Tibial nerve (tissue), 4 donors: ENCODE measurements around the gene MEGF8. TPM values are rescaled to one million over a fixed set of nuclear protein-coding genes. Genes with fewer than 3 reads are reported as not detected.

Source experiments
- DNase-seq, 2 donors: peaks; one replicate each; pipeline ENCODE4 v3.0.0-alpha.2; 2019; ENCODE audit warnings: low spot score in 2 of 2
- H3K27ac ChIP-seq, 4 donors: fragments of 200-600 bp; sonication (generic) in 3 of 4; one replicate each; pipeline ENCODE4 v1.5.1; 2017 to 2019; ENCODE audit warnings: mild to moderate bottlenecking in 1 of 4
- H3K27me3 ChIP-seq, 2 donors: fragments of 200-600 bp; sonication (generic) in 1 of 2; one replicate each; pipeline versions ENCODE4 v1.5.1 to v1.6.0; 2017 to 2019
- H3K36me3 ChIP-seq, 3 donors: fragments of 200-600 bp; sonication (generic); one replicate each; pipeline ENCODE4 v1.5.1; 2018 to 2019
- H3K4me1 ChIP-seq, 4 donors: fragments of 200-600 bp; sonication (generic) in 3 of 4; one replicate each; pipeline ENCODE4 v1.5.1; 2017 to 2019
- H3K4me3 ChIP-seq, 4 donors: fragments of 200-600 bp; sonication (generic) in 3 of 4; one replicate each; pipeline ENCODE4 v1.5.1; 2017 to 2019; ENCODE audit warnings: mild to moderate bottlenecking in 1 of 4, moderate library complexity in 1 of 4
- H3K9me3 ChIP-seq, 4 donors: fragments of 200-600 bp; sonication (generic) in 3 of 4; one replicate each; pipeline ENCODE4 v1.5.1; 2017 to 2019
- EP300 ChIP-seq, 2 donors: sonication (generic); formaldehyde crosslinking; IDR thresholded peaks; one replicate each; pipeline ENCODE4 v1.6.1; 2017; ENCODE audit warnings: antibody characterized with exemption in 2 of 2, mild to moderate bottlenecking in 1 of 2
- POLR2A ChIP-seq, 2 donors: fragments of 450-650 bp; IDR thresholded peaks; one replicate each; pipeline ENCODE4 v1.6.1; 2017; ENCODE audit warnings: antibody characterized with exemption in 2 of 2, mild to moderate bottlenecking in 2 of 2, moderate library complexity in 2 of 2
- WGBS, 2 donors: methylation state at CpG; one replicate each; pipeline ENCODE4 v1.1.5; 2018; 5-methylcytosine and 5-hydroxymethylcytosine counted together
- total RNA-seq, 4 donors: library from RNA; depleted of rRNA; stranded (reverse); fragments of >200 nt; gene quantifications; one replicate each; pipeline ENCODE4 v1.1.0, GENCODE V29; 2016
- TF ChIP-seq, protein P1 (sequence below), 5 experiments: fragments of 200-600 bp in 3 of 5; fragments of 450-650 bp in 2 of 5; sonication (generic) in 3 of 5; IDR thresholded peaks; one replicate each; pipeline ENCODE4 v1.5.1; 2016 to 2019; ENCODE audit warnings: antibody characterized with exemption in 5 of 5, mild to moderate bottlenecking in 3 of 5, moderate library complexity in 2 of 5

Gene MEGF8
- total RNA-seq, 4 donors from 2014 or later = 17.9 to 33.3 (median 22.4) TPM

DNA sequence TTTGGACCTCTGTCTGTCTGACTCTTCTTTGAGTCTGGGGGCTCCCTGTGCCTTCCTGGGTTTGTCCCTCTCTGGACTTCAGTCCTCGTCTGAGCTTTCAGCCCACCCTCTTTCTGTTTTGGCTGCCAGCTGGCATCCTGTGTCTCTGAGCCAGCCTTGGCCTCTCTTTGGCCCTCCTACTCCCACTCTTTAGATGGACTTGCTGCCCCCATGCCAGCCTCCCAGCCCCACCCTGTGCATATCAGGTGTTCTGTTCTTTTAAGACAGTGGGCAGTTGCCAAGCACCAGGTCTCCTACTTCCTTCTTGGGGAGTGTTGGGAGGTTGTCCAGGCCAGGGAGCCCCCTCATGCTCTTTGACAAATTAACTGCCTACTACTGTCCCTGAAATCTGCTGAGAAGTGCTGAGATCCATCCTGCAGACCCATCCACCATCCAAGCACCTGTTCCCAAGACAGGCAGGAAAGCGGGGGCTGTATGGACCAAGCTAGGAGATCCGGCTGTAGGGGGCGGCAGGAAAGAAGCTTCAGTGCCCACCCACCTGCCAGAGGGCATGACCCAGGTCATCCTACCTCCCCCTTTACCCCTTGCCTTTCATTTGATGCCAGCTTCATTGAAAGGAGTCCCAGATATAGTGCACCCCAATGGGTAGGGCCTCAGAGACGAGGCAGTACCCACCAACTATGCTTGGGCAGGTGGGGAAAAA is 46.8 kb upstream of the MEGF8 start:
- H3K9me3 ChIP-seq = no peaks in the 10 kb centered on the region
- peak overlapping the region; percentile 96 to 99 (median 97) for H3K27ac ChIP-seq
- H3K4me1 ChIP-seq = peaks cover 3 to 91% (median 65%) of the 10 kb centered on the region in 4 donors
- 38 to 49% methylated on average over 5 of the region's 5 CpGs for WGBS, 2 donors
- H3K4me3 ChIP-seq = no peak overlapping the region
- no peak for DNase-seq
- TF ChIP-seq, protein P1, sequence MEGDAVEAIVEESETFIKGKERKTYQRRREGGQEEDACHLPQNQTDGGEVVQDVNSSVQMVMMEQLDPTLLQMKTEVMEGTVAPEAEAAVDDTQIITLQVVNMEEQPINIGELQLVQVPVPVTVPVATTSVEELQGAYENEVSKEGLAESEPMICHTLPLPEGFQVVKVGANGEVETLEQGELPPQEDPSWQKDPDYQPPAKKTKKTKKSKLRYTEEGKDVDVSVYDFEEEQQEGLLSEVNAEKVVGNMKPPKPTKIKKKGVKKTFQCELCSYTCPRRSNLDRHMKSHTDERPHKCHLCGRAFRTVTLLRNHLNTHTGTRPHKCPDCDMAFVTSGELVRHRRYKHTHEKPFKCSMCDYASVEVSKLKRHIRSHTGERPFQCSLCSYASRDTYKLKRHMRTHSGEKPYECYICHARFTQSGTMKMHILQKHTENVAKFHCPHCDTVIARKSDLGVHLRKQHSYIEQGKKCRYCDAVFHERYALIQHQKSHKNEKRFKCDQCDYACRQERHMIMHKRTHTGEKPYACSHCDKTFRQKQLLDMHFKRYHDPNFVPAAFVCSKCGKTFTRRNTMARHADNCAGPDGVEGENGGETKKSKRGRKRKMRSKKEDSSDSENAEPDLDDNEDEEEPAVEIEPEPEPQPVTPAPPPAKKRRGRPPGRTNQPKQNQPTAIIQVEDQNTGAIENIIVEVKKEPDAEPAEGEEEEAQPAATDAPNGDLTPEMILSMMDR (IDR thresholded peaks at IDR 0.05) = no peak
- TF ChIP-seq POLR2A (IDR thresholded peaks at IDR 0.05) (no peak), EP300 (IDR thresholded peaks at IDR 0.05) (no peak)
- no peaks in the 10 kb centered on the region for H3K27me3 ChIP-seq
- peaks cover 0 to 25% (median 11%) of the 10 kb centered on the region in 3 donors for H3K36me3 ChIP-seq

DNA sequence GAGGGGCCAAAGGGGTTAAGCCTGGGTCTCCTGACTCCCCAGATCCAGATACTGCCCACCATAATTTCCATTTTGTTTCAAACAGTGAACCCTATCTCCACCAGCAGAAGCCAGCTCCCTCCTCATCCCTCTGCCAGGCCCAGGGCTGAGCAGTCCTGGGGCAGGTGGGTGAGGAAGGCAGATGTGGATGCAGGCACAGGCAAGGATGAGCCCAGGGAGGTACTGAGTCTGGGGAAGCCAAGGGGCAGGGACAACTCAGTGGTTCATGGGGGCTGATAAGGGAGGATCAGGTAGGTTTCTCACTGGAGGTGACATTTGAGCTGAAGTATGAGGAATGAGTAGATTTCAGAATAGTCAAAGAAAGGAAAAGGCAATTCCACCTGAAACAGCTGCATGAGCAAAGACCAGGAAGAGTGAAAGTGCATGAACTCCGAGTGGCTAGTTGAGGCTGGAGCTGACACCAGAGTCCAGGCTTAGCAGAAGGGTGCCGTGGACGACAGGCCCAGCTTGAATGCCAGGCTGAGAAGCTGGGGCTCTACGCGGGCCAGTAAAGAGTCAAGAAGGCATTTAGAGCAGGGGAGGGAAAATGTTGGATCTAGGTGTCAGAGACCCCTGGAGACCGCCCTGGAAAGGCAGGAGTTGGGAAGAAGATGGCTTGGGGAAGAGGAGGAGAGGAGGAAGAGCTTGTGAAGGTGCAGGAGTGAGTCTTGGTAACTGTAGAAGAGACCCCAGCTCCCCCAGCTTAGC is 46.1 kb upstream of the MEGF8 start:
- Histone ChIP-seq H3K36me3 (peaks cover 0 to 18% (median 7%) of the 10 kb centered on the region in 3 donors), H3K27ac (peak overlapping the region; percentile 96 to 99 (median 97)), H3K4me1 (peaks cover 3 to 83% (median 64%) of the 10 kb centered on the region in 4 donors), H3K27me3 (no peaks in the 10 kb centered on the region), H3K9me3 (no peaks in the 10 kb centered on the region), H3K4me3 (peak overlapping the region; percentile 81 to 100 (median 86))
- TF ChIP-seq, protein P1 (IDR thresholded peaks at IDR 0.05) = no peak
- TF ChIP-seq EP300 (IDR thresholded peaks at IDR 0.05) (no peak), POLR2A (IDR thresholded peaks at IDR 0.05) (no peak)
- 4 to 8% methylated on average over 6 of the region's 6 CpGs for WGBS, 2 donors
- DNase-seq = no peak

DNA sequence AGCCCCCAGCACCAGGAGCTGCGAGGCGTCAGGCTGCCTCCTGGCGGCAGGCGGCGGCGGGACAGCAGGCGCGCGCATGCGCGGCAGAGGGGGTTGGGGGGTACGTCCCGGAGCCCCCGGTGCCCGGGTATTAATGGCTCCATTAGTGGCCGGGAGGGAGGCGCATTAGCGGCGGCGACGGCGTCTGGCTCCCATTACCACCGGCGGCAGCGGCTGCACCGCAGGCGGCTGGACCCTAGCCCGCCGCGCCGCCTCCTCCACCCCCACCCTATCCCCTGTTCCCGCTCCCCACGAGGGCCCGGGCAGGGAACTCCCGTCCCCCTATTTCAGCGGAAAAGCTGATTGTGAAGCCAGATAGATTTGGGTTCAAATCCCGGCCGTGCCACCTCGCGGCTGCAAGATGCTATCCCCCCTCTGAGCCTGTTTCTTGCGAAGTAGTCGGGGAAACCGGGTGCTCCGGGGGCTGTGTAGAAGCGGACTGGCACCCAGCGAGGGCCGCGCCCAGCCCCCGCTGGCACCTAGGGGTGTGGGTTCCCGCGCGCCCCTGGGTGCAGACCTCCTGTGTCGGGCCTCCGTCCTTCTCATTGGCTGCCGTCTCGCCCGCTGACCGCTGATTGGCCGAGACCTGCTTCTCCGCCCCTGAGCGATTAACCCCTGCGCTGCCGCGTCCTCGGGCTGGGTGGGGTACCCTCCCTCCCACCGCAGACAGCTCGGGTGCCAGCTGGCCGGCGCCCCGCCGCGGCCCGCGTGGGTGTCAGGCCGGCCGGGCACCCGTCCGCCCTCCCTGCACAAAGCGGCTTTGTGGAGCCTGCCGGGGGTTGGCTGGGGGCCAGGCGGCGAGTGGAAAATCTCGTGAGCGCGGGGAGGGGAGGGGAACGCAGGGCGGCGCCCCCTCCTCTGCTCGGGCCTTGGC is 45.3 kb upstream of the MEGF8 start:
- Histone ChIP-seq H3K9me3 (no peaks in the 10 kb centered on the region), H3K4me3 (peak overlapping the region; percentile 81 to 100 (median 86)), H3K4me1 (peaks cover 3 to 82% (median 66%) of the 10 kb centered on the region in 4 donors), H3K27ac (peak overlapping the region; percentile 96 to 99 (median 97)), H3K36me3 (peaks cover 0 to 10% (median 0%) of the 10 kb centered on the region in 3 donors), H3K27me3 (no peaks in the 10 kb centered on the region)
- WGBS, 2 donors = 1% methylated on average over 38 to 72 of the region's 89 CpGs
- TF ChIP-seq EP300 (IDR thresholded peaks at IDR 0.05) (peak in 1 of 2 donors; percentile 84), POLR2A (IDR thresholded peaks at IDR 0.05) (peak; percentile 22 to 53)
- TF ChIP-seq, protein P1 (IDR thresholded peaks at IDR 0.05) = peak; percentile 85 to 98 (median 97)
- DNase-seq = peak; percentile 90 to 93

DNA sequence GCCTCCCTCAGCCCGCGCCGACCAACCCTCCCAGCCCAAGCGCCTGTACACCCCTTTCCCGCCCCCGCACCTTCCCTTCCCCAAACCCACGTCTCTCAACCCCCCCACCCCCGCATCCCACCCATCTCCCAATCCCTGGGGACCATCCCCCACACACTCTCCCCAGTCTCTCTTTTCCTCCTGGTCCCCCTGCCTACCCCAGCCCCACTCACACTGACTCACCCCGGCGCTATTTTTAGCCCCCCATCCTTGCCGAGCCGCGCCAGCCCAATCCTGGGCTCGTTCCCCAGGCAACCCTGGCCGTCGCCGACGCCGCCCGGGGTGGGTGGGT is 44.7 kb upstream of the MEGF8 start:
- H3K27me3 ChIP-seq = no peaks in the 10 kb centered on the region
- peak overlapping the region; percentile 96 to 99 (median 97) for H3K27ac ChIP-seq
- H3K9me3 ChIP-seq = no peaks in the 10 kb centered on the region
- peaks cover 3 to 82% (median 69%) of the 10 kb centered on the region in 4 donors for H3K4me1 ChIP-seq
- WGBS, 2 donors = 0% methylated on average over 14 to 19 of the region's 20 CpGs
- H3K36me3 ChIP-seq = peaks cover 0 to 5% (median 0%) of the 10 kb centered on the region in 3 donors
- TF ChIP-seq, protein P1 (IDR thresholded peaks at IDR 0.05) = no peak
- TF ChIP-seq EP300 (IDR thresholded peaks at IDR 0.05) = no peak
- TF ChIP-seq POLR2A (IDR thresholded peaks at IDR 0.05) = no peak
- H3K4me3 ChIP-seq = peak overlapping the region; percentile 81 to 100 (median 86)
- peak in 1 of 2 donors; percentile 44 for DNase-seq
